HG02840 (cell line): ENCODE measurements around the gene QSOX1.

Source experiments
- ATAC-seq: cut with Tn5 transposase; IDR thresholded peaks from one replicate; pipeline ENCODE4 v1.9.1; 2021; ENCODE audit warnings: mild to moderate bottlenecking, moderate library complexity, moderate number of reproducible peaks; ENCODE audit not compliant: unreplicated experiment, low FRiP score

Gene QSOX1

GRCh38 chr1:180247580-180247979, 92.9 kb downstream of the QSOX1 start:
- no peak for ATAC-seq

- no peak for ATAC-seq
Observed at GRCh38 chr1:180248176-180248575, 93.5 kb downstream of the QSOX1 start.

- no peak for ATAC-seq
Observed at GRCh38 chr1:180248731-180249681, 94.3 kb downstream of the QSOX1 start.

GRCh38 chr1:180249725-180250498, 95.2 kb downstream of the QSOX1 start:
- no peak for ATAC-seq

- no peak for ATAC-seq
Observed at GRCh38 chr1:180250499-180250770, 95.8 kb downstream of the QSOX1 start.

- ATAC-seq, result no peak
Observed at GRCh38 chr1:180250883-180251509, 96.3 kb downstream of the QSOX1 start.

GRCh38 chr1:180251526-180252305, 97.0 kb downstream of the QSOX1 start:
- ATAC-seq, result no peak

GRCh38 chr1:180252638-180253536, 98.2 kb downstream of the QSOX1 start:
- ATAC-seq, result no peak
